PC-9 (cell line): ENCODE results near the gene SLC7A5. TPM values are rescaled to one million over a fixed set of nuclear protein-coding genes. Genes with fewer than 3 reads are reported as not detected.

Experiments used
- BruUV-seq: library from RNA; stranded (reverse); fragments of 400-500 nt; replicated peaks from 2 replicates; lab custom pipeline; 2021; lab: Mats Ljungman, UMichigan
- CTCF ChIA-PET: fragments of 300-600 bp; sonication (Branson Sonifier 250); formaldehyde crosslinking; loops from one replicate; lab custom pipeline; 2022; ENCODE audit warnings: antibody characterized with exemption; lab: Charles Lee
- POLR2A ChIA-PET: fragments of 300-600 bp; sonication (Branson Sonifier 250); formaldehyde crosslinking; loops from one replicate; lab custom pipeline; 2022; ENCODE audit warnings: antibody characterized with exemption; ENCODE audit not compliant: unreplicated experiment; lab: Charles Lee
- DNase-seq, 2 experiments: peaks; one replicate each; pipeline versions ENCODE4 v3.0.0 to v3.0.0-alpha.2; 2015 to 2022; ENCODE audit warnings: mixed read lengths in 1 of 2
- H2AFZ ChIP-seq: fragments of 200-600 bp; sonication (generic); 2 replicates; pipeline ENCODE4 v1.8.1; 2017; ENCODE audit warnings: antibody characterized with exemption
- H3F3A ChIP-seq: fragments of 200-600 bp; sonication (generic); 2 replicates; pipeline ENCODE4 v1.8.1; 2017; ENCODE audit warnings: antibody characterized with exemption, mild to moderate bottlenecking, low read depth; ENCODE audit not compliant: insufficient read depth
- H3K27ac ChIP-seq: fragments of 200-600 bp; sonication (generic); 2 replicates; pipeline ENCODE4 v1.6.1; 2016; ENCODE audit warnings: mixed run types
- H3K27me3 ChIP-seq: fragments of 200-600 bp; sonication (generic); 2 replicates; pipeline ENCODE4 v1.6.1; 2016; ENCODE audit warnings: low read depth, mixed run types; ENCODE audit not compliant: insufficient read depth
- H3K36me3 ChIP-seq: fragments of 200-600 bp; sonication (generic); 2 replicates; pipeline ENCODE4 v1.6.1; 2016; ENCODE audit warnings: low read depth, mixed run types
- H3K4me1 ChIP-seq: fragments of 200-600 bp; sonication (generic); replicated peaks from 2 replicates; pipeline ENCODE4 v1.6.1; 2016; ENCODE audit warnings: mixed run types; ENCODE audit not compliant: insufficient read depth
- H3K4me2 ChIP-seq: fragments of 200-600 bp; sonication (generic); 2 replicates; pipeline ENCODE4 v1.6.1; 2017; ENCODE audit warnings: mixed run types
- H3K4me3 ChIP-seq: fragments of 200-600 bp; sonication (generic); 2 replicates; pipeline ENCODE4 v1.6.1; 2016; ENCODE audit warnings: mixed run types
- H3K79me2 ChIP-seq: fragments of 200-600 bp; sonication (generic); 2 replicates; pipeline ENCODE4 v1.6.1; 2017; ENCODE audit warnings: low read depth, mixed run types
- H3K9me2 ChIP-seq: fragments of 200-600 bp; sonication (generic); 2 replicates; pipeline ENCODE4 v1.8.1; 2017; ENCODE audit warnings: mild to moderate bottlenecking; ENCODE audit not compliant: insufficient read depth
- H3K9me3 ChIP-seq: fragments of 200-600 bp; sonication (generic); 2 replicates; pipeline ENCODE4 v1.8.1; 2016; ENCODE audit warnings: low read depth; ENCODE audit not compliant: insufficient read depth
- H4K20me1 ChIP-seq: fragments of 200-600 bp; sonication (generic); 2 replicates; pipeline ENCODE4 v1.8.1; 2017; ENCODE audit not compliant: insufficient read depth
- CTCF ChIP-seq: fragments of 200-600 bp; sonication (generic); conservative IDR thresholded peaks from 2 replicates; pipeline ENCODE4 v1.6.1; 2017; ENCODE audit warnings: mixed run types, antibody characterized with exemption, mild to moderate bottlenecking, moderate library complexity
- EZH2 ChIP-seq: fragments of 200-600 bp; sonication (generic); IDR thresholded peaks from 2 replicates; pipeline ENCODE4 v1.8.0; 2017; ENCODE audit warnings: antibody characterized with exemption, low read depth
- intact Hi-C: fragments of 100-400 bp; cut with micrococcal nuclease; formaldehyde crosslinking; loops from one replicate; pipeline ENCODE4 v1.10.0; 2022; ENCODE audit not compliant: unreplicated experiment
- total RNA-seq: library from RNA; stranded (reverse); gene quantifications from 2 replicates; pipeline ENCODE4 v1.2.3, GENCODE V29; 2021

The SLC7A5 gene
- total RNA-seq, 1 experiment from 2014 or later = 496 TPM

GRCh38 chr16:87834668-87835473 is 34.4 kb downstream of the SLC7A5 start:
- Histone ChIP-seq H3K9me2 (no peaks in the 10 kb centered on the region), H3K27ac (no peak overlapping the region), H3K9me3 (no peaks in the 10 kb centered on the region), H3K4me3 (no peak overlapping the region), H3F3A (peaks cover 11% of the 10 kb centered on the region; the same call in 1 of the 2 replicates), H3K79me2 (no peaks in the 10 kb centered on the region), H2AFZ (no peak overlapping the region), H3K4me2 (no peak overlapping the region), H3K36me3 (peaks cover 26% of the 10 kb centered on the region), H3K4me1 (no peaks in the 10 kb centered on the region), H4K20me1 (peaks cover 31% of the 10 kb centered on the region), H3K27me3 (no peaks in the 10 kb centered on the region)
- ChIA-PET CTCF (no interaction called here), POLR2A (no interaction called here)
- peak in 1 of 2 experiments; percentile 49 for DNase-seq
- no TSS peak for BruUV-seq
- no peak for TF ChIP-seq EZH2
- TF ChIP-seq CTCF = no peak
- intact Hi-C loops = loop anchor here (5.0 kb wide), 1 partner anchor 58 kb away; no protein-coding TSS in a partner anchor

- H4K20me1 ChIP-seq = peaks cover 27% of the 10 kb centered on the region
- ChIA-PET POLR2A (no interaction called here), CTCF (no interaction called here)
- BruUV-seq = no TSS peak
- no peak overlapping the region for H2AFZ ChIP-seq
- no peaks in the 10 kb centered on the region for H3K9me3 ChIP-seq
- peaks cover 18% of the 10 kb centered on the region; the same call in 1 of the 2 replicates for H3F3A ChIP-seq
- no peak for DNase-seq
- no peak for TF ChIP-seq CTCF
- TF ChIP-seq EZH2 = no peak
- no peak overlapping the region for H3K4me3 ChIP-seq
- H3K27ac ChIP-seq = no peak overlapping the region
- no peaks in the 10 kb centered on the region for H3K79me2 ChIP-seq
- intact Hi-C loops = no loop called here
- H3K36me3 ChIP-seq = peaks cover 26% of the 10 kb centered on the region
- H3K4me1 ChIP-seq = no peaks in the 10 kb centered on the region
- no peak overlapping the region for H3K4me2 ChIP-seq
- no peaks in the 10 kb centered on the region for H3K9me2 ChIP-seq
- H3K27me3 ChIP-seq = no peaks in the 10 kb centered on the region
These were observed 35.2 kb downstream of the SLC7A5 start for GRCh38 chr16:87834005-87834667.

GRCh38 chr16:87833548-87833947 is 35.8 kb downstream of the SLC7A5 start:
- no peak overlapping the region for H3K27ac ChIP-seq
- H3K36me3 ChIP-seq = peaks cover 21% of the 10 kb centered on the region
- no peaks in the 10 kb centered on the region for H3K79me2 ChIP-seq
- no peaks in the 10 kb centered on the region for H3K4me1 ChIP-seq
- H3F3A ChIP-seq = peaks cover 24% of the 10 kb centered on the region; the same call in 1 of the 2 replicates
- H2AFZ ChIP-seq = no peak overlapping the region
- H3K27me3 ChIP-seq = no peaks in the 10 kb centered on the region
- H3K4me2 ChIP-seq = no peak overlapping the region
- no peaks in the 10 kb centered on the region for H3K9me3 ChIP-seq
- H3K4me3 ChIP-seq = no peak overlapping the region
- no peaks in the 10 kb centered on the region for H3K9me2 ChIP-seq
- intact Hi-C loops = no loop called here
- ChIA-PET CTCF (no interaction called here), POLR2A (no interaction called here)
- no TSS peak for BruUV-seq
- TF ChIP-seq EZH2 (no peak), CTCF (no peak)
- DNase-seq = no peak
- peaks cover 24% of the 10 kb centered on the region for H4K20me1 ChIP-seq
